Stomach (tissue), 4 donors: ENCODE measurements around the gene STAT5B.

Experiments
- CTCF ChIP-seq, 7 experiments: fragments of 450-650 bp in 4 of 7; fragments of 200-600 bp in 3 of 7; sonication (generic) in 3 of 7; IDR thresholded peaks; one replicate each; pipeline ENCODE4 v1.5.1; 2016 to 2019; ENCODE audit warnings: antibody characterized with exemption in 7 of 7, control low read depth in 2 of 7, mild to moderate bottlenecking in 1 of 7
- EP300 ChIP-seq: sonication (generic); formaldehyde crosslinking; IDR thresholded peaks from one replicate; pipeline ENCODE4 v1.6.1; 2017; ENCODE audit warnings: antibody characterized with exemption

GRCh38 chr17:42306385-42306667, 30.1 kb upstream of the STAT5B start:
- TF ChIP-seq EP300 (no peak), CTCF (IDR thresholded peaks at IDR 0.05) (no peak)
